Activated T-cell treated with anti-CD3 and anti-CD28 coated beads, Interleukin-2, amount 50 U/mL, for 24 hours (primary cell): Measurements from ENCODE around the gene PPM1L.

Experiments used
- DNase-seq: peaks from one replicate; pipeline ENCODE4 v3.0.0-alpha.2; 2020
- H3K27ac Mint-ChIP-seq: 2 replicates; pipeline ENCODE4 v1.8.0; 2020; ENCODE audit warnings: mild to moderate bottlenecking, mixed read lengths
- H3K27me3 Mint-ChIP-seq: 2 replicates; pipeline ENCODE4 v1.8.0; 2020; ENCODE audit warnings: mixed read lengths
- H3K36me3 Mint-ChIP-seq: 2 replicates; pipeline ENCODE4 v1.8.0; 2020; ENCODE audit warnings: low read depth, mixed read lengths
- H3K4me1 Mint-ChIP-seq: 2 replicates; pipeline ENCODE4 v1.8.0; 2020; ENCODE audit warnings: low read depth, mixed read lengths
- H3K4me3 Mint-ChIP-seq: 2 replicates; pipeline ENCODE4 v1.8.0; 2020; ENCODE audit warnings: mild to moderate bottlenecking, moderate library complexity, mixed read lengths
- H3K9me3 Mint-ChIP-seq: 2 replicates; pipeline ENCODE4 v1.8.0; 2020; ENCODE audit warnings: mixed read lengths

The PPM1L gene

DNA sequence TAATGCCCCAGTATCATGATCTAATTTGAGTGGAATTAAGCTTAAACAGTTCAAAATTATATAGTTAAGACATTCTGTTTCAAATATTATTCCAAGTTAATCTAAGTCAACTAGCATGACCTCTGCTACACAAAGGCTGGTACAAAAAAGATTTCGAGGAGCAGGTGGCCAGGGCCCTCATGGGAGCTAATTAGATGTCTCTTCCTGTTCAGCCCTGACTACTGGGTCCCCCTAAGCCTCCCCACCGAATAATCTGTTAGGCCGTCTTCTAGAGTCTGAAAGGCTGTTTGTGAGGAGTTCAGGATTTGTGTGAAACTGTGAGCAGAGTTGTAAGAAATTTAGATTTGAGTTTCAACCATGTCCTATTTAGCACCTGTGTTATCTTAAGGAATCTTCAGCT lies 75.4 kb downstream of the PPM1L start:
- Mint-ChIP-seq H3K4me1 (no peaks in the 10 kb centered on the region), H3K27me3 (peaks cover 5% of the 10 kb centered on the region), H3K36me3 (no peaks in the 10 kb centered on the region), H3K4me3 (no peak overlapping the region), H3K9me3 (no peaks in the 10 kb centered on the region), H3K27ac (no peak overlapping the region)
- no peak for DNase-seq

DNA sequence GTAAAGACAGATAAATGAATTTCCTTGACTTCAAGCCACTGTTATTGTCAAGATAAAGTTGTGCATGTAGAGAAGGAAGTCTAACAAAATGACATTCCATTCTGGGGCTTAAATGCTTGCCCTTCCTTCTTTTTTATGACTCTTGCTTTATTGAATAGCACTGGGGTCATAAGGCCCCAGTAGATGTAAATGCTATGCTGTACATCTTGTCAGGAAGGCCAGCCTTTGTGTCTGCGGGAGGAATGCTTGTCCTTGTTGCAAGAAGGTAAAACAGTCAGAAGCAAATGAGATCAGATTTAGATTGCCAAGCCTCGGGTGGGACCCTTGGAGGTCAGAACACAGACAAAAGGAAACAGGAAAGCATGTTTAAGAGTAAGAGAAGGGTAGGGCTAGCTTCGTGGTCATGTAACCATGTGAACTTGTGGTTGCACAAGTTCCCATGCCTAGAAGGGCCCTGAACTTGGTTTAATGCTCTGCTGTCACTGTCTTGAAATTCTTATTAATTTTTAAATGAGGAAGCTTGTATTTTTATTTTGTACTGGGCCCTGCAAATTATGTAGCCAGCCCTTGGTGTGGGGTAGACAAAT lies 81.5 kb downstream of the PPM1L start:
- Mint-ChIP-seq H3K9me3 (peaks cover 3% of the 10 kb centered on the region), H3K4me3 (no peak overlapping the region), H3K27ac (no peak overlapping the region), H3K36me3 (no peaks in the 10 kb centered on the region), H3K27me3 (peaks cover 8% of the 10 kb centered on the region), H3K4me1 (peaks cover 7% of the 10 kb centered on the region)
- no peak for DNase-seq

DNA sequence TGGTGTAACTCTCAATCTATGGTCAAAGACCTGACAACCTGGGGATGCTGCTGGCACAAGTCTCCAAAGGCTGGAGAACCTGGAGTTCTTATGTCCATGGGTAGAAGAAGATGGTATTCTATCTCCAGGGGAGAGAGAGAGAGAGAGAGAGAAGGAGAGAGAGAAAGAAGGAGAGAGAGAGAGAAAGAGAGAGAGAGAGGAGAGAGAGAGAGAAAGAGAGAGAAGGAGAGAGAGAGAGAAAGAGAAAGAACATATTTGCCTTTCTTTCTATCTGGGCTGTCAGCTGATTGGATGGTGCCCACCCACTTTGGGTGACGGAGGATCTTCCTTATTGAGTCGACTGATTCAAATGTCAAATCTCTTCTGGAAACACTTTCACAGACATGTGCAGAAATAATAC lies 84.6 kb downstream of the PPM1L start:
- peaks cover 3% of the 10 kb centered on the region for H3K9me3 Mint-ChIP-seq
- DNase-seq = no peak
- peaks cover 7% of the 10 kb centered on the region for H3K4me1 Mint-ChIP-seq
- no peak overlapping the region for H3K27ac Mint-ChIP-seq
- no peaks in the 10 kb centered on the region for H3K36me3 Mint-ChIP-seq
- H3K4me3 Mint-ChIP-seq = no peak overlapping the region
- peaks cover 8% of the 10 kb centered on the region for H3K27me3 Mint-ChIP-seq

DNA sequence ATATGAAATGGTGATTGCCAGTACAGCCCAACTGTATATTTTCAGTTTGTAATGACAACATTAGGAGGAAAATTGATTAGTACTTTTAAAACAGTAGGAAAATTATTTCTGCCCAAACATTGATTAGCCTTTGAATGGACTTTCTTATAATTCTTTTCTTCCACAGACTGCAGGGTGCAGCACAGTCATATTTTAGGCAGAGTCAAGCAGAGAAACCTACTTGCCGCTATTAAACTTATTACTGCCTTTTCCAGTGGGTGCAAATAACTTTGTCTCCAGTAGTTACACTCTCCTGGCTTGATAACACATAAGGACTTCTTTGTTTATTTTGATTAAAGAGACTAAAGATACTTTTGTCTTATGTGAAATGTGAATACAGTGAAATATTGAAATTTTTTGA lies 85.4 kb downstream of the PPM1L start:
- no peak for DNase-seq
- Mint-ChIP-seq H3K36me3 (no peaks in the 10 kb centered on the region), H3K27ac (no peak overlapping the region), H3K27me3 (peaks cover 3% of the 10 kb centered on the region), H3K4me1 (peaks cover 7% of the 10 kb centered on the region), H3K9me3 (peaks cover 3% of the 10 kb centered on the region), H3K4me3 (no peak overlapping the region)

DNA sequence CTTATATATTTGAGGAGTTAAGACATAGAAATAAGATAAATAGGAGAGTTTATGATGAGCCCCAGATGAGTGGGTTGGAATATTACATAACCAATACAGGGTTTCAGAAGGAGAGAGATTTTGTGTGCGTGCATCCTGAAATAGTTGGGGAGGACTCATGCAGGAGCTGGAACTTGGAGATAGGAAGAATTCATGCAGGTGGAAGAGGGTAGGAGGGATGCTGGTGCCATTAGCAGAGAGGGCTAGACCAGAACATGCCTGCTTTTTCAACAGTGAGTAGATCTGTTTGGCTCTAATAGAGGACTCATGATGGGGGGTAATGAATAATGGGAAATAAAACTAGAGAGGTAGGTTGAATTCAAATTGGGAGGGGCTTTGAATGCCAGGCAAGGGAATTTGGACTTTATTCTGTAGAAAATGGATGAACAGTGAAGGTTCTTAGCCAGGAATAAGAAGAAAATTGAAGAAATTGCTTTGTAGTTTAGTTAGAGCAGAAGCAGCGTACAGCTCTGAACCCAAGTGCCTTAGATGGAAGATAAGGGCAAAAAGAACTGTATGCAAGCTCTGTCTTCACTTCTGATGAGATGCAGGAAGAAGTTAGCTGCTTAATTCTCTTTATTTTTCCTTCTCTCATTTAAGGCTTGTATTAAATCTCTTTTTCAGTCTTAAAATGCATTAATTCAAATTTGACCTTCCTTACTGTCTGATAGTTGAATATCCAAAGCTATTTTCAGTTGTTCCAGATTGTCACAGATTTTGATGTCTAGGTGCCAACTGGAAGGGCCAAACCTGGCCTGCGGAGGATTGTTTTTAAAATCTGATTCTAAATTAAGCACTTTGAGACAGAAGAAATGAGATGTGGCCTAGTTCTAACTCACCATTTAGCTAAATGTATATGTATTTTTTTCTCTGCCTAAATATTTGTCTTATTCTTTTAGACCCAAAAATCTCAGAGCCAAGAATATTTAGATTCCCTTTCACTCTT lies 86.3 kb downstream of the PPM1L start:
- Mint-ChIP-seq H3K9me3 (peaks cover 3% of the 10 kb centered on the region), H3K4me3 (no peak overlapping the region), H3K27me3 (no peaks in the 10 kb centered on the region), H3K36me3 (no peaks in the 10 kb centered on the region), H3K4me1 (peaks cover 6% of the 10 kb centered on the region), H3K27ac (no peak overlapping the region)
- DNase-seq = no peak

DNA sequence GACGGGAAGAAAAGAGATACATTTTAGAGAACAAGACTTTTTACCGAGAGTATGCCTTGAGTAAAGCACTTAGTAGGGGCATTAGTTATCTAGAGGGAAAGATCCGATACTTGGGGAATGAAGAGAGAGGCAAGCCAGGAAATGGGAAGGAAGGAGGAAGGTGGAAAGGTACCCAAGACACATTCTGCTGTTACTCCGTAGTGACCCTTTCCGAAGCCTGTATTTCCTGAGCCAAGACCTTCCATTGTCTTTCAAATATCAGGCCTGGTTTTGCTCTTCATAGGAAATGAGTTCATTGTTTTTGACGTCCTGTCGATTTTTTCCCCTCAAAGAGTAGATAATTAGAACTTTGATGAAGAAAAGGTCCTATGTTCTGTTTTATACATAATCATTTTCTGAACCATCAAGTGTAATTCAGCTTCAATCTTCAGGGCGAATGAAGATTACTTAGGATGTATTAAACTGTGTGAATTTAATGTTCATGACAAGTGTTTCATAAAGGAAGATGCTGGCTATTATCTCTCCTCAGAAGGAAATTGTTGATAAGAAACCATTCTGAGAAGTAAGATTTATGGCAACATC lies 95.7 kb downstream of the PPM1L start:
- Mint-ChIP-seq H3K27me3 (no peaks in the 10 kb centered on the region), H3K4me3 (no peak overlapping the region), H3K4me1 (no peaks in the 10 kb centered on the region), H3K9me3 (no peaks in the 10 kb centered on the region), H3K27ac (no peak overlapping the region), H3K36me3 (no peaks in the 10 kb centered on the region)
- DNase-seq = no peak

DNA sequence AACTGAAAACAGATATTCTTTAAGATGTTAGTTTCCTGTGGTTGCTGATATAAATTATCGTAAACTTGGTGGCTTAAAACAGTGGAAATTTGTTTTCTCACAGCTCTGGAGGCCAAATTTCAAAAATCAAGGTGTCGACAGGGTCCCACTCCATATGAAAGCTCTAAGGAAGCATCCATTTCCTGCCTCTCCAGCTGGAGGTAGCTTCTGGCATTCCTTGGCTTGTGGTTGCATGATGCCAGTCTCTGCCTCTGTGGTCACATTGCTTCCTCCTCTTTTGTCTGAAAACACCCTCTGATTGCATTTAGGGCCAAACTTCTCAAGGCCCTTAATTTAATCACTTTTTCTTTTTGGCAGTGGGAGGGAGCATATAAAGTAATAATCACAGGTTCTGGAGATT lies 96.8 kb downstream of the PPM1L start:
- no peak for DNase-seq
- H3K4me1 Mint-ChIP-seq = no peaks in the 10 kb centered on the region
- no peak overlapping the region for H3K4me3 Mint-ChIP-seq
- H3K27ac Mint-ChIP-seq = no peak overlapping the region
- no peaks in the 10 kb centered on the region for H3K9me3 Mint-ChIP-seq
- no peaks in the 10 kb centered on the region for H3K27me3 Mint-ChIP-seq
- no peaks in the 10 kb centered on the region for H3K36me3 Mint-ChIP-seq

DNA sequence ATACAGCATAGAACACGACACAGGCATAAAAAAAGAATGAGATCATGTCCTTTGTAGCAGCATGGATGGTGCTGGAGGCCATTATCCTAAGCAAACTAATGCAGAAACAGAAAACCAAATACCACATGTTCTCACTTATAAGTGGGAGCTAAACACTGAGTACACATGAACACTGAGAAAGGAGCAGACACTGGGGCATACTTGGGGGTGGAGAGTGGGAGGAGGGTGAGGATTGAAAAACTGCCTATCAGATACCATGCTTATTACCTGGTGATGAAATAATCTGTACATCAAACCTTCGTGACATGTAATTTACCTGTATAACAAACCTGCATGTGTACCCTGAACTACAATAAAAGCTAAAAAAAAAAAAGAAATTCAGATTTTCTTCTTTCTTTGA lies 100.4 kb downstream of the PPM1L start:
- no peaks in the 10 kb centered on the region for H3K36me3 Mint-ChIP-seq
- peaks cover 3% of the 10 kb centered on the region for H3K27me3 Mint-ChIP-seq
- no peaks in the 10 kb centered on the region for H3K9me3 Mint-ChIP-seq
- H3K4me1 Mint-ChIP-seq = no peaks in the 10 kb centered on the region
- no peak for DNase-seq
- no peak overlapping the region for H3K4me3 Mint-ChIP-seq
- no peak overlapping the region for H3K27ac Mint-ChIP-seq

DNA sequence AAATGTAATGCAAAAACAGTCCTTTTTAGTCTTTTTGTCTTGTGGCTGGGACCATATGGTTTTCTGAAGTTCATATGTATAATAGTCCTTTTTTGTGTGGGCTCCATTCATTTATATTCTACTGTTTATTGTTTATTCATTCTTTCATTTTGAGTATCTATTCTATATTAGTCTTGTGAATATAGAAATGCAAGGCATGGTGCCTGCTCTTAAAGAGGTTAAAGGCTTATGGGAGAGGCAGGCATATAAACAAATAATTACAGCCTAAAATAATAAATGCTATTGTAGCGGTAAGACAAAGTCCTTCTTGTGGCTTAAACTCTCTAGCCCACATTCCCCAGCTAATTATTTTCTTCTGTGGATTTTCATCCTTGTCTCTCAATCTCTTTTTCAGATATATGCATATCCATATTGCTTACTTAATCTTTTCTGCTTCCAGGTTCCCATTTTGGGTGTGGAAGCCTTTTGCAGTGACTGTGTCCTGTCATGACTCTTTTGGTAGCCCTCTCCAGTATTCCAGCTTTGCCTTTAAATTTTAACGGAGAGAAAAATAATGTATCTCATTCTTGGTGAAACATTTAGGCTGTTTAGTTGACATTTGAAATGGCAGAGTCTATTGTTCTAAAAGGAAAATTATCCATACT lies 101.6 kb downstream of the PPM1L start:
- no peak overlapping the region for H3K4me3 Mint-ChIP-seq
- no peak for DNase-seq
- H3K9me3 Mint-ChIP-seq = no peaks in the 10 kb centered on the region
- peaks cover 3% of the 10 kb centered on the region for H3K27me3 Mint-ChIP-seq
- no peak overlapping the region for H3K27ac Mint-ChIP-seq
- no peaks in the 10 kb centered on the region for H3K36me3 Mint-ChIP-seq
- no peaks in the 10 kb centered on the region for H3K4me1 Mint-ChIP-seq

DNA sequence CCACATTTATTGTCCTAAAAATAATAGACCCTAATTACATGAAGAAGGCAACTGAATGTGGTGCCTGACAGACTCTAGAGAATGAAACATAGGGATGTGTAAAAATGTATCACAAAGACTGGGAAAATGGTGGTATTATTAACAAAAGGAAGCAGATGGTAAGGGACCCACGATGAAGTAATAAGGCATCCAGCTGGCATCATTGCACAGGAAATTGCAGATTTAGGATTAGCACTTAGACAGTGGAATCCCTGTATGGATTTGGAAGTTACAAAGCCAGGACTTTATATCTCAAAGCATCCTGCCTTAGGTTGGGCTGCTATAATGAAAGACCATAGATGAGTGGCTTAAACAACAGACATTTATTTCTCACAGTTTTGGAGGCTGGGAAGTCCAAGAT lies 104.3 kb downstream of the PPM1L start:
- Mint-ChIP-seq H3K9me3 (no peaks in the 10 kb centered on the region), H3K27ac (no peak overlapping the region), H3K27me3 (peaks cover 3% of the 10 kb centered on the region), H3K36me3 (no peaks in the 10 kb centered on the region), H3K4me1 (no peaks in the 10 kb centered on the region), H3K4me3 (no peak overlapping the region)
- no peak for DNase-seq

DNA sequence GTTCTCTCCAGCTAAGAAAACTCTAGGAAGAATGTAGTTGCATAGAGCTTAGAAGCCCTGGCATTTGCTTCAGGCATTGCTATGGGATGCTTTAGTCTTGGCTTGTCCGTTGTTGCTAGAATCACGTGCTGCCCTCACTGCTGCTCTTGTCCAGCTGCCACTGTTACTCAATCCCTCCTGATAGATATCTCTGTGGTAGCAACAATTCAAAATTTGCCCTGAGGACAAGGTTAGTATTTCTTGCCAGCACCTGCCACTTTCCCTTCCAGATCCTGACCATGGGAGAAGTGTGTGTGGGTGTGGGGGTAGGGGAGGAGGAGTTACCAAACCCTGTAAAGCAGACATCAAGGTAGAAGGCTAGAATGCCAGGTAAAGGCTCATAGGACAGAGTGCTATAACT lies 113.8 kb downstream of the PPM1L start:
- no peaks in the 10 kb centered on the region for H3K36me3 Mint-ChIP-seq
- no peak overlapping the region for H3K4me3 Mint-ChIP-seq
- H3K27me3 Mint-ChIP-seq = peaks cover 4% of the 10 kb centered on the region
- H3K9me3 Mint-ChIP-seq = no peaks in the 10 kb centered on the region
- no peaks in the 10 kb centered on the region for H3K4me1 Mint-ChIP-seq
- no peak for DNase-seq
- no peak overlapping the region for H3K27ac Mint-ChIP-seq

DNA sequence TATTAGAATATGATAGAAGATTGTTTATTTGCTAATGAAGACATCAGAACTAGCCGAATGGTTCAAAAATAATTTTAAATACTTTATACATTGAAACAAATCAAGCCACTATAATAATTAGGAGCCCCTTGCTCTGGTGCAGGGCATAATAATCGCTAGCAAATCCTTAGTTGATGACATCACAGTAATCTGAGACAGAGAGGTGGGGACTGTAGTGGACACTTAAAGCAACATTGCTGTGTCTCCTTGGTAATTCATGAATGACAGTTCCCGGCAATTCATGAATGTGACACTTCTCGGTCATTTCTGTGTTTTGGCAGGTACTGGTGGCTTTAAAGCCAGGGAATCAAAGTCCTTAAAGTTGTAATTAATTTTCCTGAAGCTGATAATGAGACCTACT lies 114.3 kb downstream of the PPM1L start:
- no peak for DNase-seq
- no peak overlapping the region for H3K27ac Mint-ChIP-seq
- H3K4me3 Mint-ChIP-seq = no peak overlapping the region
- no peaks in the 10 kb centered on the region for H3K9me3 Mint-ChIP-seq
- H3K36me3 Mint-ChIP-seq = no peaks in the 10 kb centered on the region
- peaks cover 4% of the 10 kb centered on the region for H3K27me3 Mint-ChIP-seq
- H3K4me1 Mint-ChIP-seq = no peaks in the 10 kb centered on the region

DNA sequence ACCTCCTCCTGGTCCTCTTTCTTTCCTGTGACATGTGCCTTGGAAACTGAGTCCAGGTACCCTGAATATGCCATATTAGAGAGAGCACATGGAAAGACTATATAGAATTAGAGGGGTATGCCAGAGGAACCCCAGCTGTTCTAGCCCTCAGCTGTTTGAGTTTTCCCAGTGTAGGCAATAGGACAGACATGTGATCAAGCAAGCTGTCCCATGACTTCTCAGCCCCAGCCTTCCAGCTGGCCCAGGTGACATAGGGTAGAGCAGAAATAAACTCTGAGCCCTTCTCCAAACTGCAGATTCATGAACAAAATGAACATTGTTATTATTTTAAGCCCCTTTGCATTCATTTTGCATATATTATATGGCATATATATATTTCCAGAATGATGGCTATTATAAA lies 118.7 kb downstream of the PPM1L start:
- H3K4me3 Mint-ChIP-seq = no peak overlapping the region
- no peaks in the 10 kb centered on the region for H3K36me3 Mint-ChIP-seq
- H3K27me3 Mint-ChIP-seq = peaks cover 4% of the 10 kb centered on the region
- peaks cover 4% of the 10 kb centered on the region for H3K9me3 Mint-ChIP-seq
- no peak for DNase-seq
- H3K27ac Mint-ChIP-seq = no peak overlapping the region
- no peaks in the 10 kb centered on the region for H3K4me1 Mint-ChIP-seq

DNA sequence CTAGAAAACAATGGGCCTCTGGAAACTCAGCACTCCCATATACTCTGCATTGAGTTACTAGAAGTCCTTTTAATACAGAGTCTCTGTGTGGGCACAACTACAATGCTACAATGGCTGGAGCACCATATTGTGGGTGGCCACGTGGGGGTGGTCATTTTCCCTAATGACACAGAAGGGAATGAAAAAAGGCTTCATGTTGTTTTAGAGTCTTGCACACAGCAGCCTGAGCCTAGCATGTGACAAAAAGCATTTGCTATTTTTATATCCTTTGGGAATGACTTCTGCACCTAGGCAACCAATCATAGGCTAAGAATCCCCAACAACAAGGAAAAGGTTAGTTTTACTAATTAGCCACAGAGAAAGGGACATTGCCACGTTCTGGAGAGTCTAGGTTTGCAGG lies 120.6 kb downstream of the PPM1L start:
- no peak overlapping the region for H3K27ac Mint-ChIP-seq
- peaks cover 4% of the 10 kb centered on the region for H3K9me3 Mint-ChIP-seq
- no peaks in the 10 kb centered on the region for H3K36me3 Mint-ChIP-seq
- H3K27me3 Mint-ChIP-seq = peaks cover 5% of the 10 kb centered on the region
- H3K4me1 Mint-ChIP-seq = no peaks in the 10 kb centered on the region
- DNase-seq = no peak
- no peak overlapping the region for H3K4me3 Mint-ChIP-seq

DNA sequence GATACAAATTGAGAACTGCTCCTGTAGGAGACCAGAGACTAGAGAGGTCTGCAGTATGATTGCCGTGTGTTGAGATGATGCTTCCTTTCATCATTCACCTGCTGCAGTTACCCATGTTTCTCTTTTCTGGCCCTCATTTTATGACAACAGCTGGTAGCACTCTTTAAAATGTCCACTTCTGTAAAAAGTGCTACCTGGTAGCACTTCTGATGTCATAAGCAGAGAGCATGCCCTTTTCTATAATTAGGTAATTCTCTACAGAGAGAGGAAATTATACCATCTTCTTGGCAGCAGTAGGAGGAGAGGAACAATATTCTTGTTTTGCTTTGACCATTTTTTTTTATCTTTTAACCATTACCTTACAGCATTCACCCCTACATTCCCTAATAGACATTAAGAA lies 123.8 kb downstream of the PPM1L start:
- H3K27ac Mint-ChIP-seq = no peak overlapping the region
- H3K27me3 Mint-ChIP-seq = peaks cover 5% of the 10 kb centered on the region
- no peak for DNase-seq
- no peaks in the 10 kb centered on the region for H3K4me1 Mint-ChIP-seq
- no peaks in the 10 kb centered on the region for H3K36me3 Mint-ChIP-seq
- peaks cover 4% of the 10 kb centered on the region for H3K9me3 Mint-ChIP-seq
- no peak overlapping the region for H3K4me3 Mint-ChIP-seq
